IMR-90 (cell line): ENCODE data around the gene GBF1. TPM values are rescaled to one million over a fixed set of nuclear protein-coding genes. Genes with fewer than 3 reads are reported as not detected.

Source experiments
- ATAC-seq: fragments of 200-7000 bp; cut with Tn5 transposase; 2 replicates; pipeline ENCODE4 v1.9.1; 2020; ENCODE audit warnings: low read depth, mild to moderate bottlenecking, moderate library complexity
- BruUV-seq: library from RNA; stranded (reverse); fragments of 400-500 nt; replicated peaks from 2 replicates; lab custom pipeline; 2021; lab: Mats Ljungman, UMichigan
- CTCF ChIA-PET: fragments of 300-600 bp; formaldehyde crosslinking; extraction: SDS; loops from one replicate; lab custom pipeline; 2021; ENCODE audit warnings: antibody characterized with exemption; lab: Yijun Ruan, JAX
- POLR2A ChIA-PET: fragments of 300-600 bp; sonication (Branson Sonifier 250); formaldehyde crosslinking; loops from one replicate; lab custom pipeline; 2022; ENCODE audit warnings: antibody characterized with exemption; ENCODE audit not compliant: unreplicated experiment; lab: Charles Lee
- DNase-seq: peaks from one replicate; pipeline ENCODE4 v3.0.0; 2013
- H2AFZ ChIP-seq: replicated peaks from 2 replicates; pipeline ENCODE3; 2013; ENCODE audit warnings: low read length, mild to moderate bottlenecking; ENCODE audit not compliant: poor library complexity
- H2AK5ac ChIP-seq: 2 replicates; pipeline ENCODE4 v1.6.1; 2013; ENCODE audit warnings: low read depth, low read length, inconsistent platforms
- H2AK9ac ChIP-seq: replicated peaks from 2 replicates; pipeline ENCODE3; 2013; ENCODE audit warnings: mild to moderate bottlenecking, low read depth, low read length, moderate library complexity; ENCODE audit not compliant: poor library complexity
- H2BK120ac ChIP-seq: 2 replicates; pipeline ENCODE4 v1.6.1; 2013; ENCODE audit warnings: low read depth, low read length, inconsistent platforms
- H2BK15ac ChIP-seq: 3 replicates; pipeline ENCODE4 v1.6.1; 2013; ENCODE audit warnings: low read depth, low read length, inconsistent platforms
- H2BK20ac ChIP-seq: 2 replicates; pipeline ENCODE4 v1.6.1; 2013; ENCODE audit warnings: low read depth, mild to moderate bottlenecking, inconsistent platforms, low read length, moderate library complexity
- H2BK5ac ChIP-seq: 2 replicates; pipeline ENCODE4 v1.6.1; 2013; ENCODE audit warnings: mild to moderate bottlenecking, low read depth, low read length, inconsistent platforms; ENCODE audit not compliant: poor library complexity, severe bottlenecking
- H3K14ac ChIP-seq: replicated peaks from 2 replicates; pipeline ENCODE4 v1.6.1; 2013; ENCODE audit warnings: low read depth, low read length, inconsistent platforms
- H3K18ac ChIP-seq: 2 replicates; pipeline ENCODE4 v1.6.1; 2013; ENCODE audit warnings: low read depth, low read length, control low read depth
- H3K23ac ChIP-seq: 2 replicates; pipeline ENCODE4 v1.6.1; 2013; ENCODE audit warnings: low read depth, low read length, inconsistent platforms
- H3K27ac ChIP-seq: 2 replicates; pipeline ENCODE4 v1.5.1; 2013; ENCODE audit warnings: mild to moderate bottlenecking, control low read depth, low read length; ENCODE audit not compliant: insufficient read depth
- H3K27me3 ChIP-seq: 2 replicates; pipeline ENCODE4 v1.6.1; 2013; ENCODE audit warnings: low read length; ENCODE audit not compliant: control insufficient read depth, insufficient read depth
- H3K36me3 ChIP-seq: 2 replicates; pipeline ENCODE4 v1.6.1; 2013; ENCODE audit warnings: low read length, mixed read lengths; ENCODE audit not compliant: control insufficient read depth, insufficient read depth
- H3K4ac ChIP-seq: 2 replicates; pipeline ENCODE4 v1.6.1; 2013; ENCODE audit warnings: low read depth, low read length, inconsistent platforms
- H3K4me1 ChIP-seq: 2 replicates; pipeline ENCODE4 v1.6.1; 2013; ENCODE audit warnings: low read length, mixed read lengths; ENCODE audit not compliant: control insufficient read depth, insufficient read depth
- H3K4me2 ChIP-seq: 2 replicates; pipeline ENCODE4 v1.6.1; 2013; ENCODE audit warnings: low read depth, mild to moderate bottlenecking, control low read depth, low read length, moderate library complexity
- H3K4me3 ChIP-seq: 2 replicates; pipeline ENCODE4 v1.5.1; 2013; ENCODE audit warnings: low read depth, mild to moderate bottlenecking, control low read depth, low read length, moderate library complexity; ENCODE audit not compliant: insufficient read depth
- H3K56ac ChIP-seq: 2 replicates; pipeline ENCODE4 v1.6.1; 2013; ENCODE audit warnings: low read length, inconsistent platforms; ENCODE audit not compliant: insufficient read depth; ENCODE audit errors: extremely low read depth
- H3K79me1 ChIP-seq, 2 experiments: 2 replicates each; pipeline ENCODE4 v1.6.1; 2013; ENCODE audit warnings: low read length in 2 of 2, inconsistent platforms in 1 of 2, low read depth in 1 of 2
- H3K9ac ChIP-seq: 2 replicates; pipeline ENCODE4 v1.6.1; 2013; ENCODE audit warnings: low read depth, low read length, control low read depth
- H3K9me1 ChIP-seq: 2 replicates; pipeline ENCODE4 v1.6.1; 2013; ENCODE audit warnings: low read length, inconsistent platforms; ENCODE audit not compliant: insufficient read depth
- H3K9me3 ChIP-seq: 2 replicates; pipeline ENCODE4 v1.6.1; 2013; ENCODE audit warnings: low read length; ENCODE audit not compliant: control insufficient read depth, insufficient read depth
- H4K20me1 ChIP-seq: 2 replicates; pipeline ENCODE4 v1.6.1; 2013; ENCODE audit warnings: low read length, inconsistent platforms; ENCODE audit not compliant: insufficient read depth
- H4K5ac ChIP-seq: 2 replicates; pipeline ENCODE4 v1.6.1; 2013; ENCODE audit warnings: mild to moderate bottlenecking, low read depth, low read length, control low read depth
- H4K8ac ChIP-seq, 2 experiments: 2 replicates each; pipeline ENCODE4 v1.6.1; 2013; ENCODE audit warnings: low read depth in 2 of 2, low read length in 2 of 2, control low read depth in 1 of 2, inconsistent platforms in 1 of 2
- H4K91ac ChIP-seq: 2 replicates; pipeline ENCODE4 v1.6.1; 2013; ENCODE audit warnings: low read depth, low read length, inconsistent platforms; ENCODE audit not compliant: insufficient read depth
- BHLHE40 ChIP-seq: fragments of 150-350 bp; IDR thresholded peaks from 2 replicates; pipeline ENCODE4 v1.6.1; 2016; ENCODE audit warnings: mild to moderate bottlenecking, low read depth, low read length
- CEBPB ChIP-seq: IDR thresholded peaks from 2 replicates; pipeline ENCODE4 v1.6.1; 2012; ENCODE audit warnings: low read depth, low read length, improper control_type of control experiment
- CHD1 ChIP-seq: IDR thresholded peaks from 2 replicates; pipeline ENCODE4 v1.6.1; 2012; ENCODE audit warnings: low read depth, low read length, improper control_type of control experiment
- CTCF ChIP-seq: conservative IDR thresholded peaks from 2 replicates; pipeline ENCODE4 v1.5.1; 2012; ENCODE audit warnings: mild to moderate bottlenecking, low read depth, low read length, improper control_type of control experiment
- FOS ChIP-seq: fragments of 150-350 bp; IDR thresholded peaks from 2 replicates; pipeline ENCODE4 v1.6.1; 2016; ENCODE audit warnings: low read depth, low read length
- MAFK ChIP-seq: IDR thresholded peaks from 2 replicates; pipeline ENCODE4 v1.6.1; 2012; ENCODE audit warnings: low read depth, low read length, improper control_type of control experiment
- MAZ ChIP-seq: IDR thresholded peaks from 2 replicates; pipeline ENCODE4 v1.6.1; 2012; ENCODE audit warnings: low read depth, mild to moderate bottlenecking, low read length, improper control_type of control experiment, moderate library complexity, borderline replicate concordance
- MXI1 ChIP-seq: IDR thresholded peaks from 2 replicates; pipeline ENCODE4 v1.6.1; 2012; ENCODE audit warnings: low read depth, mild to moderate bottlenecking, low read length, moderate library complexity, borderline replicate concordance
- NFE2L2 ChIP-seq: fragments of 150-350 bp; IDR thresholded peaks from 2 replicates; pipeline ENCODE4 v1.6.1; 2016; ENCODE audit warnings: low read depth, mild to moderate bottlenecking, low read length
- POLR2A ChIP-seq: IDR thresholded peaks from 2 replicates; pipeline ENCODE4 v1.6.1; 2012; ENCODE audit warnings: mild to moderate bottlenecking, low read depth, low read length
- RAD21 ChIP-seq: IDR thresholded peaks from 2 replicates; pipeline ENCODE4 v1.6.1; 2012; ENCODE audit warnings: low read length, improper control_type of control experiment
- RCOR1 ChIP-seq: IDR thresholded peaks from 2 replicates; pipeline ENCODE4 v1.6.1; 2012; ENCODE audit warnings: mild to moderate bottlenecking, low read length, improper control_type of control experiment; ENCODE audit not compliant: insufficient replicate concordance
- RFX5 ChIP-seq: IDR thresholded peaks from 2 replicates; pipeline ENCODE4 v1.8.0; 2012; ENCODE audit warnings: low read depth, mild to moderate bottlenecking, low read length, moderate library complexity
- SMC3 ChIP-seq: fragments of 150-350 bp; IDR thresholded peaks from 2 replicates; pipeline ENCODE4 v1.6.1; 2016; ENCODE audit warnings: low read depth, mild to moderate bottlenecking, antibody characterized with exemption, low read length, moderate library complexity
- WGBS, 2 experiments: methylation state at CpG; one replicate each; pipeline versions ENCODE4 v1.1.5 to v1.1.7; 2013; ENCODE audit warnings: missing lambda C conversion rate in 2 of 2; ENCODE audit not compliant: insufficient read length in 1 of 2; ENCODE audit errors: extremely low coverage in 2 of 2; 5-methylcytosine and 5-hydroxymethylcytosine counted together
- dilution Hi-C: fragments of 300-500 bp; cut with HindIII; formaldehyde crosslinking; loops from one replicate; pipeline ENCODE4 v1.14.3; 2018; ENCODE audit warnings: low sequenced_read_pairs; ENCODE audit not compliant: unreplicated experiment
- in situ Hi-C: fragments of 300-500 bp; cut with MboI; formaldehyde crosslinking; loops from 3 replicates; pipeline ENCODE4 v1.14.3; 2019; ENCODE audit warnings: low sequenced_read_pairs, inconsistent platforms, mixed read lengths
- intact Hi-C: fragments of 100-400 bp; cut with micrococcal nuclease; formaldehyde crosslinking; loops from 2 replicates; pipeline ENCODE4 v1.10.0; 2022
- polyA plus RNA-seq, 3 experiments: library from polyadenylated mRNA; depleted of rRNA; stranded (reverse); fragments of >200 nt; gene quantifications; 2 replicates each; pipeline ENCODE4 v1.2.3, GENCODE V29; 2012; ENCODE audit warnings: low replicate concordance in 1 of 3
- total RNA-seq: library from RNA; depleted of rRNA; stranded (reverse); fragments of >200 nt; gene quantifications from 2 replicates; pipeline ENCODE4 v1.2.3, GENCODE V29; 2012
- TF ChIP-seq, protein P1 (sequence below): fragments of 150-350 bp; IDR thresholded peaks from 2 replicates; pipeline ENCODE4 v1.6.1; 2016; ENCODE audit warnings: low read depth, mild to moderate bottlenecking, low read length, moderate library complexity, borderline replicate concordance
- TF ChIP-seq, protein P2 (sequence below): fragments of 150-350 bp; IDR thresholded peaks from 2 replicates; pipeline ENCODE4 v1.6.1; 2017; ENCODE audit warnings: mild to moderate bottlenecking, antibody characterized with exemption, low read length, low read depth

The GBF1 gene
- total and polyA plus RNA-seq, 2 of the 4 experiments (the other 2 are of a cell fraction): 38.7 to 40.1 TPM

DNA sequence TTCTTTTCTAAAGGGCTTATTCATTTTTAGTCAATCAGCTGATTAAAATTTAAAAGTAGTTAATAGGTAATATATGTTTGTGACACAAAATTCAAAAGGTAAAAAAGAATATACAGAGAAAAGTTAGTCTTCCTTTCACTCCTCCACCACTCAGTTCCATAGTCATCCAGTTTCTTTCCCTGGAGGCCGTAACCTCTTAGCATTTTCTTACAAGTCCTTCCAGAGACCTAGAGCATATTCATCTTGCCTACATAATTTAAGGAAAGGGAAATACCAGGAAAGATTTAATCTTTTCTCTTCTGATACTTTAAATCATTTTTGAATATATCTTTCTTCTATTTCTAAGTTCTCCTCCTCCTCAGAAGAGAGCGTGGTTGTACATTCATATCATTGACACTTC is 10.1 kb downstream of the GBF1 start:
- no TSS peak for BruUV-seq
- no CpG with 5 or more reads among the region's 2 CpGs for WGBS, 2 experiments

More for the DNA sequence above, 10.1 kb downstream of the GBF1 start:
- H2BK20ac ChIP-seq: no peak overlapping the region
- H3K4ac ChIP-seq: no peak overlapping the region
- H2BK5ac ChIP-seq: no peak overlapping the region
- H4K8ac ChIP-seq: no peak overlapping the region
- no peak overlapping the region for H2AK5ac ChIP-seq
- H3K14ac ChIP-seq: no peak overlapping the region
- H3K9me1 ChIP-seq: peaks cover 10% of the 10 kb centered on the region
- H3K36me3 ChIP-seq: peaks cover 6% of the 10 kb centered on the region; the same call in 1 of the 2 replicates
- H2BK15ac ChIP-seq: no peak overlapping the region
- H3K27ac ChIP-seq: no peak overlapping the region
- H3K4me1 ChIP-seq: no peaks in the 10 kb centered on the region
- peaks cover 77% of the 10 kb centered on the region for H4K20me1 ChIP-seq
- in situ Hi-C loops: no loop called here
- ChIA-PET CTCF (no interaction called here), POLR2A (no interaction called here)
- H3K27me3 ChIP-seq: no peaks in the 10 kb centered on the region
- H4K5ac ChIP-seq: no peak overlapping the region
- ATAC-seq: no peak
- DNase-seq: no peak
- no peak overlapping the region for H2AK9ac ChIP-seq
- dilution Hi-C loops: no loop called here
- H3K9ac ChIP-seq: no peak overlapping the region
- no peak overlapping the region for H3K4me3 ChIP-seq
- H3K4me2 ChIP-seq: no peak overlapping the region
- no peak overlapping the region for H3K18ac ChIP-seq
- H2AFZ ChIP-seq: no peak overlapping the region
- H4K91ac ChIP-seq: no peak overlapping the region
- no peak for TF ChIP-seq SMC3
- TF ChIP-seq, protein P1, sequence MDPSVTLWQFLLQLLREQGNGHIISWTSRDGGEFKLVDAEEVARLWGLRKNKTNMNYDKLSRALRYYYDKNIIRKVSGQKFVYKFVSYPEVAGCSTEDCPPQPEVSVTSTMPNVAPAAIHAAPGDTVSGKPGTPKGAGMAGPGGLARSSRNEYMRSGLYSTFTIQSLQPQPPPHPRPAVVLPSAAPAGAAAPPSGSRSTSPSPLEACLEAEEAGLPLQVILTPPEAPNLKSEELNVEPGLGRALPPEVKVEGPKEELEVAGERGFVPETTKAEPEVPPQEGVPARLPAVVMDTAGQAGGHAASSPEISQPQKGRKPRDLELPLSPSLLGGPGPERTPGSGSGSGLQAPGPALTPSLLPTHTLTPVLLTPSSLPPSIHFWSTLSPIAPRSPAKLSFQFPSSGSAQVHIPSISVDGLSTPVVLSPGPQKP: no peak
- TF ChIP-seq RAD21: no peak
- no peak for TF ChIP-seq NFE2L2
- TF ChIP-seq RCOR1: no peak
- TF ChIP-seq MAZ: no peak
- TF ChIP-seq MXI1: no peak
- no peak for TF ChIP-seq RFX5
- no peak for TF ChIP-seq POLR2A
- no peak for TF ChIP-seq CHD1
- TF ChIP-seq CEBPB: no peak
- TF ChIP-seq, protein P2, sequence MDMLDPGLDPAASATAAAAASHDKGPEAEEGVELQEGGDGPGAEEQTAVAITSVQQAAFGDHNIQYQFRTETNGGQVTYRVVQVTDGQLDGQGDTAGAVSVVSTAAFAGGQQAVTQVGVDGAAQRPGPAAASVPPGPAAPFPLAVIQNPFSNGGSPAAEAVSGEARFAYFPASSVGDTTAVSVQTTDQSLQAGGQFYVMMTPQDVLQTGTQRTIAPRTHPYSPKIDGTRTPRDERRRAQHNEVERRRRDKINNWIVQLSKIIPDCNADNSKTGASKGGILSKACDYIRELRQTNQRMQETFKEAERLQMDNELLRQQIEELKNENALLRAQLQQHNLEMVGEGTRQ: no peak
- no peak for TF ChIP-seq BHLHE40
- TF ChIP-seq FOS: no peak
- no peak for TF ChIP-seq CTCF
- no peak for TF ChIP-seq MAFK
- no peak overlapping the region for H3K56ac ChIP-seq
- H3K23ac ChIP-seq: no peak overlapping the region
- intact Hi-C loops: no loop called here
- H2BK120ac ChIP-seq: no peak overlapping the region
- no peaks in the 10 kb centered on the region for H3K9me3 ChIP-seq
- peaks cover 11 to 77% of the 10 kb centered on the region in 2 experiments for H3K79me1 ChIP-seq
